HEK293T (cell line): Measurements from ENCODE around the gene CCSER1.

ENCODE experiments used
- HDGF ChIP-seq: fragments of 450-650 bp; IDR thresholded peaks from 2 replicates; pipeline ENCODE4 v1.6.1; 2017; ENCODE audit warnings: antibody characterized with exemption, borderline replicate concordance
- ZNF384 ChIP-seq: fragments of 450-650 bp; IDR thresholded peaks from 2 replicates; pipeline ENCODE4 v1.6.1; 2016

- TF ChIP-seq HDGF: no peak
- TF ChIP-seq ZNF384: no peak
Observed at GRCh38 chr4:90857081-90857820, 730.1 kb downstream of the CCSER1 start.
